B cell (primary cell): ENCODE data around the gene BRD9. TPM values are rescaled to one million over a fixed set of nuclear protein-coding genes. Genes with fewer than 3 reads are reported as not detected.
A peak's percentile ranks its signal among the peaks of the same experiment; 100 is the strongest.

ENCODE experiments used
- ATAC-seq: fragments of 200-7000 bp; cut with Tn5 transposase; one replicate; pipeline ENCODE4 v1.10.0; 2021; ENCODE audit warnings: low read depth, mild to moderate bottlenecking, moderate number of reproducible peaks, moderate library complexity
- CTCF ChIA-PET: fragments of 350-600 bp; sonication (Branson Sonifier 250); formaldehyde crosslinking; loops from one replicate; lab custom pipeline; 2021; ENCODE audit warnings: antibody characterized with exemption, inconsistent platforms; lab: Charles Lee
- POLR2A ChIA-PET: fragments of 350-600 bp; sonication (Branson Sonifier 250); formaldehyde crosslinking; loops from one replicate; lab custom pipeline; 2021; ENCODE audit warnings: antibody characterized with exemption; lab: Charles Lee
- DNase-seq: peaks from one replicate; pipeline ENCODE4 v3.0.0; 2013
- H2AFZ ChIP-seq: 2 replicates; pipeline ENCODE4 v1.6.1; 2012; ENCODE audit warnings: mild to moderate bottlenecking, low read depth, low read length; ENCODE audit not compliant: insufficient read depth, poor library complexity, severe bottlenecking
- H3K27ac ChIP-seq, 2 donors: 1 replicate in 1 of 2; 2 replicates in 1 of 2; pipeline ENCODE4 v1.5.1; 2012 to 2013; ENCODE audit warnings: low read length in 2 of 2, mild to moderate bottlenecking in 2 of 2, moderate library complexity in 1 of 2
- H3K27me3 ChIP-seq, 4 experiments: fragments of 200-600 bp in 1 of 4; sonication (generic) in 1 of 4; replicated peaks in 1 of 4; 1 replicate in 2 of 4; 2 replicates in 2 of 4; pipeline versions ENCODE4 v1.6.1 to v1.7.0; 2013 to 2016; ENCODE audit warnings: low read length in 3 of 4, mild to moderate bottlenecking in 2 of 4, mixed read lengths in 1 of 4, moderate library complexity in 1 of 4; ENCODE audit not compliant: insufficient read depth in 4 of 4, control insufficient read depth in 3 of 4; ENCODE audit errors: control extremely low read depth in 1 of 4
- H3K36me3 ChIP-seq, 2 experiments: replicated peaks in 1 of 2; 1 replicate in 1 of 2; 2 replicates in 1 of 2; pipeline versions ENCODE4 v1.6.1 to v1.7.1; 2013; ENCODE audit warnings: low read length in 1 of 2; ENCODE audit not compliant: insufficient read depth in 2 of 2, control insufficient read depth in 1 of 2; ENCODE audit errors: control extremely low read depth in 1 of 2, extremely low read depth in 1 of 2
- H3K4me1 ChIP-seq, 2 donors: fragments of 200-600 bp in 1 of 2; sonication (generic) in 1 of 2; 1 replicate in 1 of 2; 2 replicates in 1 of 2; pipeline versions ENCODE4 v1.5.1 to v1.6.1; 2013 to 2017; ENCODE audit warnings: low read length in 2 of 2; ENCODE audit not compliant: control insufficient read depth in 2 of 2, insufficient read depth in 2 of 2
- H3K4me2 ChIP-seq: replicated peaks from 2 replicates; pipeline ENCODE3; 2012; ENCODE audit warnings: mild to moderate bottlenecking, low read depth, low read length; ENCODE audit not compliant: poor library complexity, severe bottlenecking
- H3K4me3 ChIP-seq, 5 experiments: fragments of 200-600 bp in 1 of 5; sonication (generic) in 1 of 5; 1 replicate in 3 of 5; 2 replicates in 2 of 5; pipeline versions ENCODE4 v1.5.1 to v1.7.0; 2011 to 2016; ENCODE audit warnings: low read length in 4 of 5, mild to moderate bottlenecking in 4 of 5, low read depth in 2 of 5, control low read depth in 1 of 5, moderate library complexity in 1 of 5; ENCODE audit not compliant: insufficient read depth in 1 of 5; ENCODE audit errors: control extremely low read depth in 1 of 5, extremely low read depth in 1 of 5
- H3K79me2 ChIP-seq: fragments of 200-600 bp; sonication (generic); one replicate; pipeline ENCODE4 v1.6.0; 2016; ENCODE audit warnings: low read length; ENCODE audit not compliant: control insufficient read depth, insufficient read depth
- H3K9ac ChIP-seq: fragments of 200-600 bp; sonication (generic); 2 replicates; pipeline ENCODE4 v1.6.1; 2017; ENCODE audit warnings: mild to moderate bottlenecking, low read length, moderate library complexity
- H3K9me3 ChIP-seq, 3 donors: one replicate each; pipeline versions ENCODE4 v1.6.1 to v1.7.1; 2013; ENCODE audit warnings: low read length in 2 of 3; ENCODE audit not compliant: control insufficient read depth in 2 of 3, insufficient read depth in 1 of 3; ENCODE audit errors: control extremely low read depth in 1 of 3
- H4K20me1 ChIP-seq: 2 replicates; pipeline ENCODE4 v1.6.0; 2012; ENCODE audit warnings: mild to moderate bottlenecking, low read length; ENCODE audit not compliant: insufficient read depth, control insufficient read depth, poor library complexity, severe bottlenecking
- H3K27ac Mint-ChIP-seq: one replicate; pipeline ENCODE4 v1.8.0; 2021; ENCODE audit warnings: mixed read lengths
- H3K27me3 Mint-ChIP-seq: one replicate; pipeline ENCODE4 v1.8.0; 2021; ENCODE audit warnings: mixed read lengths
- H3K4me1 Mint-ChIP-seq: one replicate; pipeline ENCODE4 v1.8.0; 2021; ENCODE audit warnings: mixed read lengths
- H3K4me3 Mint-ChIP-seq: one replicate; pipeline ENCODE4 v1.8.0; 2021; ENCODE audit warnings: mixed read lengths
- H3K9me3 Mint-ChIP-seq: one replicate; pipeline ENCODE4 v1.8.0; 2022; ENCODE audit warnings: mixed read lengths; ENCODE audit not compliant: insufficient read depth
- CTCF ChIP-seq: fragments of 200-600 bp; IDR thresholded peaks from one replicate; pipeline ENCODE4 v1.8.0; 2022; ENCODE audit warnings: antibody characterized with exemption, mild to moderate bottlenecking
- EZH2 ChIP-seq: IDR thresholded peaks from 2 replicates; pipeline ENCODE4 v1.6.1; 2012; ENCODE audit warnings: borderline replicate concordance, low read depth, mild to moderate bottlenecking, moderate library complexity, low read length; ENCODE audit not compliant: insufficient read depth, poor library complexity, severe bottlenecking
- WGBS: methylation state at CpG from one replicate; pipeline ENCODE4 v1.1.5; 2013; ENCODE audit warnings: missing lambda C conversion rate; ENCODE audit not compliant: insufficient coverage; 5-methylcytosine and 5-hydroxymethylcytosine counted together
- intact Hi-C: fragments of 100-400 bp; cut with micrococcal nuclease; formaldehyde crosslinking; loops from one replicate; pipeline ENCODE4 v1.10.0; 2022
- polyA plus RNA-seq: library from polyadenylated mRNA; depleted of rRNA; stranded (reverse); fragments of >200 nt; gene quantifications from 2 replicates; pipeline ENCODE4 v1.2.3, GENCODE V29; 2012
- total RNA-seq, 2 donors: library from RNA; stranded (reverse); fragments of 120-200 nt in 1 of 2; gene quantifications; 1 replicate in 1 of 2; 2 replicates in 1 of 2; pipeline versions ENCODE4 v1.2.3 to v1.2.4, GENCODE V29; 2013 to 2022

Gene BRD9
- total and polyA plus RNA-seq, 2 donors (not counting 1 experiment from before 2014, with no cell fraction given), result 28.3 to 68.6 TPM

GRCh38 chr5:900781-901180 lies 8.2 kb upstream of the BRD9 start:
- Histone ChIP-seq H3K4me1 (no peaks in the 10 kb centered on the region), H2AFZ (no peak overlapping the region), H4K20me1 (no peaks in the 10 kb centered on the region), H3K4me2 (no peak overlapping the region), H3K36me3 (no peaks in the 10 kb centered on the region), H3K27ac (no peak overlapping the region), H3K9me3 (no peaks in the 10 kb centered on the region), H3K9ac (no peak overlapping the region), H3K4me3 (no peak overlapping the region), H3K79me2 (no peaks in the 10 kb centered on the region), H3K27me3 (no peaks in the 10 kb centered on the region)
- CTCF ChIA-PET, result interaction anchor here (1.7 to 5.6 kb wide), 3 partner anchors 230 to 454 kb away, joined by 5 to 63 read pairs (median 10); no protein-coding TSS in a partner anchor
- Mint-ChIP-seq H3K9me3 (no peaks in the 10 kb centered on the region), H3K27ac (no peak overlapping the region), H3K27me3 (no peaks in the 10 kb centered on the region), H3K4me3 (no peak overlapping the region), H3K4me1 (peaks cover 2% of the 10 kb centered on the region)
- no peak for TF ChIP-seq CTCF
- 96% methylated on average over 3 of the region's 4 CpGs for WGBS
- no peak for ATAC-seq
- intact Hi-C loops, result no loop called here
- POLR2A ChIA-PET, result no interaction called here
- DNase-seq, result no peak

- H3K4me3 Mint-ChIP-seq, result peak overlapping the region; percentile 74
- WGBS, result 88% methylated on average over 9 of the region's 9 CpGs
- no peaks in the 10 kb centered on the region for H3K27me3 ChIP-seq
- DNase-seq (no peak), ATAC-seq (no peak)
- peaks cover 1 to 24% of the 10 kb centered on the region in 2 experiments for H3K36me3 ChIP-seq
- TF ChIP-seq CTCF (no peak), EZH2 (no peak)
- ChIA-PET POLR2A (no interaction called here), CTCF (interaction anchor here (2.4 kb wide), 1 partner anchor 9 kb away, joined by 11 read pairs; no protein-coding TSS in a partner anchor)
- no peaks in the 10 kb centered on the region for H3K27me3 Mint-ChIP-seq
- H3K4me1 Mint-ChIP-seq, result peaks cover 16% of the 10 kb centered on the region
- peaks cover 13 to 19% of the 10 kb centered on the region in 2 donors for H3K4me1 ChIP-seq
- H2AFZ ChIP-seq, result peak overlapping the region; percentile 88
- no peak overlapping the region for H3K27ac Mint-ChIP-seq
- peaks cover 15% of the 10 kb centered on the region for H4K20me1 ChIP-seq
- no peaks in the 10 kb centered on the region for H3K9me3 ChIP-seq
- peaks cover 36% of the 10 kb centered on the region for H3K79me2 ChIP-seq
- intact Hi-C loops, result loop anchor here (5.0 kb wide), 1 partner anchor 909 kb away; the partner anchor contains the start of gene NDUFS6
- H3K9me3 Mint-ChIP-seq, result no peaks in the 10 kb centered on the region
- H3K27ac ChIP-seq, result no peak overlapping the region
- peak overlapping the region; percentile 85 for H3K4me2 ChIP-seq
- H3K4me3 ChIP-seq, result no peak overlapping the region
- no peak overlapping the region for H3K9ac ChIP-seq
Observed at GRCh38 chr5:893711-894110, 1.1 kb upstream of the BRD9 start.
